ENCODE results near the gene IGFBP4.

- no peak for TF ChIP-seq EZH2phosphoT487 (IDR thresholded peaks at IDR 0.05; ENCODE audit: low read depth, severe bottlenecking, unreplicated experiment)
- TF ChIP-seq CTCF (IDR thresholded peaks at IDR 0.05; ENCODE audit: poor library complexity) = no peak
Observed at GRCh38 chr17:40419559-40420331, 23.5 kb upstream of the IGFBP4 start.

Data from hepatocyte (in vitro differentiated cells).